Subcutaneous adipose tissue (tissue), 4 donors: ENCODE data around the gene RERE. TPM values are rescaled to one million over a fixed set of nuclear protein-coding genes. Genes with fewer than 3 reads are reported as not detected.

ENCODE experiments used
- CTCF ChIP-seq: fragments of 450-650 bp; IDR thresholded peaks from one replicate; pipeline ENCODE4 v1.5.1; 2016; ENCODE audit warnings: low read depth, mild to moderate bottlenecking, control low read depth, antibody characterized with exemption, moderate library complexity
- total RNA-seq, 4 donors: library from RNA; depleted of rRNA; stranded (reverse); fragments of >200 nt; gene quantifications; one replicate each; pipeline ENCODE4 v1.1.0, GENCODE V29; 2016

RERE gene
- total RNA-seq, 4 donors from 2014 or later = 67.0 to 91.4 (median 83.1) TPM

GRCh38 chr1:8382051-8382505 is 435.4 kb downstream of the RERE start:
- no peak for TF ChIP-seq CTCF

DNA sequence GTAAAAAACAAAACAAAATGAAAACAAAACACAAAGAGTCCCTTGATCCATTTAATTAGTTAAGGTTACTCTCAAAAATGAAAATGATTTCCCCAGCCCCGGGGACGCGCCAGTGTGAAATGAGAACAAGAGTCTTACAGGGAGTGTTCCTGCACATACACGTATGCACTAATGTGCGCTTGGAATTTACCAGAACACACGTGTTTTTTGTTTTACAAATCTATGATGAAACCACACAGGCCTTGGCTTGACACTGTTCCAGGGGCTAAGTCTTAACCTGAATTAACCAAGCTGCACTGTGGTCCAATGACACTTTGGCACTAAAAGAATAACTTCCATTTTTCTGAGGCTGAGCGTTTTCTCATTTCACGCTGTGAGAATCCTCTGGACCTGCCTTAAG is 435.8 kb downstream of the RERE start:
- no peak for TF ChIP-seq CTCF

DNA sequence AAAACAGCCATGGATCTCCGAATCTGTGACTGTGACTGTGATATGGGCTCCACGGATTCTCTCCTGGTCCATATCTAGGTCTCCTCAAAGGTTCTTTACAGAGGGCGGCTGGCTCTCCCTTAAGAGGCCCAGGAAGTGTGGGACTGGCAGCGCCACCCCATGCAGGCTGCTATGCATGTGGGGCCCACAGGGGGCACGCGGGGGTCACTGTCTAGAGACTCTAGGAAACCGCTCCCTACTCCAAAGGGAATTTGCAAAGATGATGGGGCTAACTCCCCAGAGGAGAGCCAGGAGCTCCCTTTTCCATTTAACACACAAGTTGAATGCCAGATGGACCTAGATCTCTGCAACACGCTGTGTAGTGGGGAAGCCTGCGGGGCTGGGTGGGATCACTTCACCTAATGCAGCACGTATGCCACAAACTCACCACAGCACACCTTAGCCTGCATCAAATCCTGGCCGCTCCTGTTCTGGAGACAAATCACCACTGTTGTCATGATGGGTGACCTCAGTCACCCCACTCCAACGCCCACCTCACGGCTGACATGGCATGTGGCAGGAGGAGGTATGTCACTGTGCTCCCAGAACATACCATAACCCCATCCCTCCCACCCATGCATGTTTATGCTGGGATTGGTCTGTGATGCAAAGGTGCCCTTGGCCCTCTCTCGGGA is 437.8 kb downstream of the RERE start:
- no peak for TF ChIP-seq CTCF

DNA sequence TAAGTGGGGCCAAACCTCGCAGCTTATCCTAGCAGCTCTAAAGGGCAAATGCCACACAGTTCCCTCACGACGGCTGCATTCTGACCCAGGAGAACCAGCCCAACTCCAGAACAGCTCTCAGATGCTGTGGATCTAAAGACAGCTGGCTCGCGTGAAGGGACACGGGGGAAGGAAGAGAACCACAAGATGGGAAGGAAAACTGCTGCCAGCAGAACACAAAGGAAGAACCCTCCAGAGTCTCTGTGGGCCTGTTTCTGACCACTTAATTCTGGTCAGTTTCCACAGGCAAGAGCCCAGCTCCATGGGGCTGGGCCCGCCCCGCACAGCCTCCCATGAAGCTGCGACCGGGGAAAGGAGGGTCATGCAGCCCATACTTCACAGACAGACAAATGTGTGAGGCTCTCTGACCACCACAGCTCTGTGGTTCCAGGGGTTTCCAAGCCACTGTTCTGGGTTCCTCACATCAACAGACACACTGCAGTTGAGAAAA is 438.4 kb downstream of the RERE start:
- TF ChIP-seq CTCF = no peak

DNA sequence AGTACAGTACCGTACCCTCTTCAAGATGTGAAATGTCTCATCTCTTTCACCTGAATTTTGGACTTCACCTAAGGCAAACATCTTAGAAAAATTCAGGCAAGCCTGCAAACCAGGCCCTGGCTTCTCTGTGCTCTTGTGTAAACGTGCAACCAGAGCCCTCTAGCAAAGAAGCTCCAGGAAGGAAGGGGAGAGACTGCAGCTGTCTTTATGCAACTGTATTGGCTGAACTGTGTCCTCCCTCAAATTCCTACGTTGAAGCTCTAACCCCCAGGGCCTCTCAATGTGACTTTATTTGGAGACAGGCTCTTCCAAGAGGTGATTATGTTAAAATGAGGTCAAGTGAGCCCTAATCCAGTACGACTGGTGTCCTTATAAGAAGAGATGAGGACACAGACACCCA is 439.3 kb downstream of the RERE start:
- no peak for TF ChIP-seq CTCF

GRCh38 chr1:8377271-8377981 is 440.0 kb downstream of the RERE start:
- no peak for TF ChIP-seq CTCF

- TF ChIP-seq CTCF = no peak
Observed at GRCh38 chr1:8376358-8376840, 441.0 kb downstream of the RERE start.
